RWPE1 (cell line): Measurements from ENCODE around the gene COL8A2.

Experiments
- CTCF ChIA-PET: fragments of 350-600 bp; sonication (Branson Sonifier 250); formaldehyde crosslinking; extraction: SDS; loops from one replicate; lab custom pipeline; 2021; lab: Yijun Ruan, JAX
- POLR2A ChIA-PET: fragments of 400-600 bp; formaldehyde crosslinking; extraction: SDS; loops from one replicate; lab custom pipeline; 2020; ENCODE audit warnings: antibody characterized with exemption; ENCODE audit not compliant: low non-redundant PET; lab: Yijun Ruan, JAX
- DNase-seq: peaks from one replicate; pipeline ENCODE4 v3.0.0; 2012; ENCODE audit warnings: low spot score
- H3K27ac ChIP-seq: fragments of 450-650 bp; 2 replicates; pipeline ENCODE4 v1.5.1; 2017
- CTCF ChIP-seq: fragments of 450-650 bp; conservative IDR thresholded peaks from 2 replicates; pipeline ENCODE4 v1.5.1; 2017; ENCODE audit warnings: low read depth, mild to moderate bottlenecking

The COL8A2 gene

GRCh38 chr1:36083635-36084496 is 41.2 kb downstream of the COL8A2 start, which contains the start of gene TEKT2:
Gene TEKT2, plus strand, starts transcription at chr1:36084094. Its CDS starts 828 bp downstream, at chr1:36084922.
- no peak for TF ChIP-seq CTCF
- ChIA-PET POLR2A (no interaction called here), CTCF (interaction anchor here (0.6 kb wide), 1 partner anchor 34 kb away, joined by 3 read pairs; no protein-coding TSS in a partner anchor)
- DNase-seq, result no peak
- no peak within 1 kb of the TSS for H3K27ac ChIP-seq

- CTCF ChIA-PET, result no interaction called here
Measured at GRCh38 chr1:36083219-36083618, 41.8 kb downstream of the COL8A2 start.

GRCh38 chr1:36081926-36082485 is 43.0 kb downstream of the COL8A2 start:
- POLR2A ChIA-PET, result no interaction called here
- CTCF ChIA-PET, result no interaction called here
- DNase-seq, result no peak
- no peak overlapping the region for H3K27ac ChIP-seq
- no peak for TF ChIP-seq CTCF

More at GRCh38 chr1:36083219-36083618, 41.8 kb downstream of the COL8A2 start:
- POLR2A ChIA-PET, result no interaction called here
- H3K27ac ChIP-seq, result no peak overlapping the region
- no peak for TF ChIP-seq CTCF
- no peak for DNase-seq

DNA sequence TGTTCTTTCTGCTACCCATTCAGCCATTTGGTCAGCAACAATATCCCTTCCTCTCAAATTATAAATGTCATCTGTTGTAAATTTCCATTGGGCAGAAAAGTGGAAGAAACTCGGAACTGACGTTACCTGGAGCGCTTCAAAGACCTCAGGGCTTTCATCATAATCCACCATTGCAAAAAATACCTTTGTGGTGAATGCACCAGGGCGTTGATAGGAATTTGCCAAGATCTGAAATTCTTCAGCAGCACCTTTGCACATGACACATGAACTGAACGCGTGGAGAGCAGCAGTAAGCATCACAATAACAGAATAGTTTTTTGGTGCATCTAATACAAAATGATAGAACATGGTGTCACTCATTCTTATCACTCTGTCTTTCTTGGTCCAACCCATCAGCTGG is 44.2 kb downstream of the COL8A2 start:
- H3K27ac ChIP-seq, result no peak overlapping the region
- TF ChIP-seq CTCF, result no peak
- ChIA-PET CTCF (no interaction called here), POLR2A (no interaction called here)
- DNase-seq, result peak; percentile 42

- POLR2A ChIA-PET, result no interaction called here
- CTCF ChIA-PET, result no interaction called here
- DNase-seq, result no peak
- no peak overlapping the region for H3K27ac ChIP-seq
- TF ChIP-seq CTCF, result no peak
Measured at GRCh38 chr1:36080236-36080635, 44.8 kb downstream of the COL8A2 start.

- POLR2A ChIA-PET, result no interaction called here
- no peak overlapping the region for H3K27ac ChIP-seq
Measured at GRCh38 chr1:36076979-36077573, 47.9 kb downstream of the COL8A2 start.

More at GRCh38 chr1:36076979-36077573, 47.9 kb downstream of the COL8A2 start:
- TF ChIP-seq CTCF, result no peak
- CTCF ChIA-PET, result interaction anchor here (0.6 kb wide), 1 partner anchor 72 kb away, joined by 9 read pairs; no protein-coding TSS in a partner anchor
- no peak for DNase-seq
